Hepatocyte (in vitro differentiated cells): Measurements from ENCODE around the gene OPA3. TPM values are rescaled to one million over a fixed set of nuclear protein-coding genes. Genes with fewer than 3 reads are reported as not detected.

Experiments
- DNase-seq: peaks from one replicate; pipeline ENCODE4 v3.0.0-alpha.2; 2016; ENCODE audit warnings: low spot score
- H2AFZ ChIP-seq: fragments of 200-600 bp; sonication (generic); 2 replicates; pipeline ENCODE4 v1.6.0; 2016; ENCODE audit warnings: antibody characterized with exemption, mild to moderate bottlenecking
- H3K27ac ChIP-seq: fragments of 200-600 bp; sonication (generic); 2 replicates; pipeline ENCODE4 v1.5.1; 2016; ENCODE audit warnings: mild to moderate bottlenecking
- H3K27me3 ChIP-seq: fragments of 200-600 bp; sonication (generic); 2 replicates; pipeline ENCODE4 v1.6.1; 2016
- H3K36me3 ChIP-seq: fragments of 200-600 bp; sonication (generic); replicated peaks from 2 replicates; pipeline ENCODE4 v1.5.1; 2016; ENCODE audit warnings: low read depth; ENCODE audit not compliant: insufficient read depth
- H3K4me1 ChIP-seq: fragments of 200-600 bp; sonication (generic); 2 replicates; pipeline ENCODE4 v1.5.1; 2016; ENCODE audit warnings: mild to moderate bottlenecking, moderate library complexity; ENCODE audit not compliant: insufficient read depth
- H3K4me2 ChIP-seq: fragments of 200-600 bp; sonication (generic); 2 replicates; pipeline ENCODE4 v1.6.0; 2016
- H3K4me3 ChIP-seq: fragments of 200-600 bp; sonication (generic); 2 replicates; pipeline ENCODE4 v1.5.1; 2016; ENCODE audit warnings: mild to moderate bottlenecking
- H3K79me2 ChIP-seq: fragments of 200-600 bp; sonication (generic); 2 replicates; pipeline ENCODE4 v1.6.0; 2017; ENCODE audit warnings: mild to moderate bottlenecking
- H3K9me2 ChIP-seq: fragments of 200-600 bp; sonication (generic); replicated peaks from 2 replicates; pipeline ENCODE4 v1.6.0; 2017; ENCODE audit warnings: mild to moderate bottlenecking; ENCODE audit not compliant: insufficient read depth
- H3K9me3 ChIP-seq: fragments of 200-600 bp; sonication (generic); 2 replicates; pipeline ENCODE4 v1.5.1; 2016; ENCODE audit warnings: low read depth, mild to moderate bottlenecking
- H4K20me1 ChIP-seq: fragments of 200-600 bp; sonication (generic); 2 replicates; pipeline ENCODE4 v1.6.0; 2016; ENCODE audit warnings: mild to moderate bottlenecking; ENCODE audit not compliant: insufficient read depth, poor library complexity, severe bottlenecking
- EZH2 ChIP-seq: fragments of 200-600 bp; sonication (generic); IDR thresholded peaks from 2 replicates; pipeline ENCODE4 v1.6.1; 2016; ENCODE audit warnings: antibody characterized with exemption, mild to moderate bottlenecking, borderline replicate concordance
- EZH2phosphoT487 ChIP-seq: fragments of 200-600 bp; sonication (generic); IDR thresholded peaks from one replicate; pipeline ENCODE4 v1.6.1; 2018; ENCODE audit warnings: antibody characterized with exemption, mild to moderate bottlenecking, low read depth, moderate library complexity; ENCODE audit not compliant: unreplicated experiment, severe bottlenecking
- WGBS: methylation state at CpG from one replicate; pipeline ENCODE4 v1.1.6; 2016; ENCODE audit warnings: low lambda C conversion rate; ENCODE audit errors: missing lambda C conversion rate; 5-methylcytosine and 5-hydroxymethylcytosine counted together
- polyA plus RNA-seq: library from polyadenylated mRNA; unstranded; fragments of >200 nt; fragmentation: Nextera tagmentation; extraction: Ambion mirVana; gene quantifications from 2 replicates; pipeline ENCODE4 v1.2.1, GENCODE V29; 2016
- total RNA-seq: library from RNA; depleted of rRNA; stranded (reverse); fragments of >200 nt; gene quantifications from 2 replicates; pipeline ENCODE4 v1.2.3, GENCODE V29; 2014
- TF ChIP-seq, protein P1 (sequence below): fragments of 200-600 bp; sonication (generic); IDR thresholded peaks from 2 replicates; pipeline ENCODE4 v1.5.1; 2016; ENCODE audit warnings: antibody characterized with exemption, mild to moderate bottlenecking; ENCODE audit not compliant: poor library complexity

Gene OPA3
- total and polyA plus RNA-seq, 2 experiments from 2014 or later, result 15.0 to 15.1 TPM

DNA sequence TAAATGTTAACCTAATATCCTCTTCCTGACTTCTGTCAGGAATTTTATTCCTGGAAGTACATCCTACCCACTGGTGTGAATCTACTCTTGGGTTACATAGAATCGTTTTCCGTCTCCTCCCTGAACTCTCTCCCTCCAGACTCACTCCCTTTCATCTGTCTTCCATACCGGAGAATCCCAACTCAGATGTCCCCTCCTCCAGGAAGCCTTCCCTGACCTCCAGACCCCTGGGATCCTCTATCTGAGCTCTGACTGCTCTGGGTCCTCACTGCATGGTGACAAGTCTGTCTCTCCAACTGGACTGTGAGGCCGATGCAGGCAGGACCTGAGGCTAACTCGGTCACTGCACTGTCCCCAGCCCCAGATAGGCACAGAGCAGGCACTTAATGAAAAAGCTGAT lies 24.6 kb downstream of the OPA3 start:
- peaks cover 11% of the 10 kb centered on the region for H3K79me2 ChIP-seq
- H3K27ac ChIP-seq, result no peak overlapping the region
- no peaks in the 10 kb centered on the region for H3K9me2 ChIP-seq
- no peaks in the 10 kb centered on the region for H4K20me1 ChIP-seq
- H2AFZ ChIP-seq, result no peak overlapping the region
- WGBS, result 92% methylated on average over 5 of the region's 5 CpGs
- no peak overlapping the region for H3K4me3 ChIP-seq
- no peak overlapping the region for H3K4me2 ChIP-seq
- no peaks in the 10 kb centered on the region for H3K9me3 ChIP-seq
- H3K27me3 ChIP-seq, result no peaks in the 10 kb centered on the region
- H3K36me3 ChIP-seq, result no peaks in the 10 kb centered on the region
- TF ChIP-seq EZH2 (no peak), EZH2phosphoT487 (no peak)
- TF ChIP-seq, protein P1, sequence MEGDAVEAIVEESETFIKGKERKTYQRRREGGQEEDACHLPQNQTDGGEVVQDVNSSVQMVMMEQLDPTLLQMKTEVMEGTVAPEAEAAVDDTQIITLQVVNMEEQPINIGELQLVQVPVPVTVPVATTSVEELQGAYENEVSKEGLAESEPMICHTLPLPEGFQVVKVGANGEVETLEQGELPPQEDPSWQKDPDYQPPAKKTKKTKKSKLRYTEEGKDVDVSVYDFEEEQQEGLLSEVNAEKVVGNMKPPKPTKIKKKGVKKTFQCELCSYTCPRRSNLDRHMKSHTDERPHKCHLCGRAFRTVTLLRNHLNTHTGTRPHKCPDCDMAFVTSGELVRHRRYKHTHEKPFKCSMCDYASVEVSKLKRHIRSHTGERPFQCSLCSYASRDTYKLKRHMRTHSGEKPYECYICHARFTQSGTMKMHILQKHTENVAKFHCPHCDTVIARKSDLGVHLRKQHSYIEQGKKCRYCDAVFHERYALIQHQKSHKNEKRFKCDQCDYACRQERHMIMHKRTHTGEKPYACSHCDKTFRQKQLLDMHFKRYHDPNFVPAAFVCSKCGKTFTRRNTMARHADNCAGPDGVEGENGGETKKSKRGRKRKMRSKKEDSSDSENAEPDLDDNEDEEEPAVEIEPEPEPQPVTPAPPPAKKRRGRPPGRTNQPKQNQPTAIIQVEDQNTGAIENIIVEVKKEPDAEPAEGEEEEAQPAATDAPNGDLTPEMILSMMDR, result no peak
- no peaks in the 10 kb centered on the region for H3K4me1 ChIP-seq
- DNase-seq, result no peak

DNA sequence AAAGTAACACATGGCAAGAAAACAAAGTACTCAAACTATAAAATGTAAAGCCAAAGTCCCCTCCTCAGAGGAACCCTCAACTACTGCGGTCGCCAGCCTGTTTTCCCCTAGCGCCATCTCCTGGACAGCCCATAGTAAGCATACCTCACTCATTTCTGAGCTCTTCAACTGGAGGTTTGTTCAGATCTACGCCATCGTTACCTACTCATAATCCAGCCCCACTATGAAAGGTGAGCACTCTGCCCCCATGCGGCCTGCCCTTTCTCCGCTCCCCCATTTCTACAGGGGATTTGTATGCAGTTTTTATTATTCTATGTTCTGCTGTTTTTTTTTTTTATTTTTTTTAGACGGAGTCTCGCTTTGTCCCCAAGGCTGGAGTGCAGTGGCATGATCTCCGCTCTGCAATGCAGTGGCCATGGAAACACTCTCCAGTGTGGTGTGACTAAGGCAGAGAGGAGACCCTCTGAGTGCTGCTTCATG lies 26.2 kb downstream of the OPA3 start:
- Histone ChIP-seq H3K27ac (no peak overlapping the region), H3K79me2 (peaks cover 6% of the 10 kb centered on the region), H3K9me2 (no peaks in the 10 kb centered on the region), H3K4me1 (no peaks in the 10 kb centered on the region), H3K4me2 (no peak overlapping the region), H3K4me3 (no peak overlapping the region), H3K9me3 (no peaks in the 10 kb centered on the region), H3K27me3 (no peaks in the 10 kb centered on the region), H4K20me1 (no peaks in the 10 kb centered on the region), H2AFZ (no peak overlapping the region), H3K36me3 (no peaks in the 10 kb centered on the region)
- 48% methylated on average over 10 of the region's 10 CpGs for WGBS
- peak; percentile 78 for DNase-seq
- TF ChIP-seq, protein P1, result peak; percentile 62
- no peak for TF ChIP-seq EZH2
- no peak for TF ChIP-seq EZH2phosphoT487

DNA sequence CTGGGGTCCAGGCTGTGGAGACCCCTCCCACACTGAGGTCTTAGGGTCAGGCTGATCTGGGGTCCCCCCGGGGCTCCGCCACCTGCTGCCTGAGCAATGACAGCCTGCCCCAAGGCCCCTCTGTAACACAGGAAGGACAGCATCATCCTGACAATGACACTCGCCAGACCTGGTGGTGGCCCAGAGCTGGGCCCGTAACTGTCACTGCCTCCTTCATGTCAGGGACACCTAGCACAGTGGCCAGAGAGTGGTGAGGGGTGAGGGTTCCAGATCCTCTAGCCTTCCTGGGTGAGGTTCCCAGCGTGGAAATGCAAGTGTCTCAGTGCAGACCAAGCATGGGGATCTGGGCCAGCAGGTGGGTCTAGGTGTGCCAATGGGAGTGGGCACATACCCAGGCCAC lies 27.8 kb downstream of the OPA3 start:
- TF ChIP-seq EZH2phosphoT487, result no peak
- TF ChIP-seq EZH2, result no peak
- TF ChIP-seq, protein P1, result no peak
- H4K20me1 ChIP-seq, result no peaks in the 10 kb centered on the region
- 81% methylated on average over 5 of the region's 5 CpGs for WGBS

GRCh38 chr19:45554481-45554880 lies 30.1 kb downstream of the OPA3 start:
- WGBS, result 94% methylated on average over 1 of the region's 1 CpG
- H2AFZ ChIP-seq, result no peak overlapping the region
- no peaks in the 10 kb centered on the region for H3K27me3 ChIP-seq
- TF ChIP-seq EZH2 (no peak), EZH2phosphoT487 (no peak)
- TF ChIP-seq, protein P1, result no peak
- H3K27ac ChIP-seq, result no peak overlapping the region
- no peak for DNase-seq
- no peaks in the 10 kb centered on the region for H3K36me3 ChIP-seq
- no peaks in the 10 kb centered on the region for H4K20me1 ChIP-seq
- no peak overlapping the region for H3K4me3 ChIP-seq
- H3K9me3 ChIP-seq, result no peaks in the 10 kb centered on the region
- no peak overlapping the region for H3K4me2 ChIP-seq
- no peaks in the 10 kb centered on the region for H3K9me2 ChIP-seq
- peaks cover 3% of the 10 kb centered on the region for H3K79me2 ChIP-seq
- no peaks in the 10 kb centered on the region for H3K4me1 ChIP-seq

More for the DNA sequence above, 27.8 kb downstream of the OPA3 start:
- H3K9me2 ChIP-seq, result no peaks in the 10 kb centered on the region
- no peaks in the 10 kb centered on the region for H3K4me1 ChIP-seq
- H3K27ac ChIP-seq, result no peak overlapping the region
- DNase-seq, result no peak
- peaks cover 6% of the 10 kb centered on the region for H3K79me2 ChIP-seq
- H3K9me3 ChIP-seq, result no peaks in the 10 kb centered on the region
- no peak overlapping the region for H2AFZ ChIP-seq
- H3K36me3 ChIP-seq, result no peaks in the 10 kb centered on the region
- H3K4me3 ChIP-seq, result no peak overlapping the region
- no peak overlapping the region for H3K4me2 ChIP-seq
- H3K27me3 ChIP-seq, result no peaks in the 10 kb centered on the region
